ENCODE data around the gene RHOD. TPM values are rescaled to one million over a fixed set of nuclear protein-coding genes. Genes with fewer than 3 reads are reported as not detected.

RHOD gene
- total RNA-seq, 1 donor from 2014 or later, result 19.5 TPM

DNA sequence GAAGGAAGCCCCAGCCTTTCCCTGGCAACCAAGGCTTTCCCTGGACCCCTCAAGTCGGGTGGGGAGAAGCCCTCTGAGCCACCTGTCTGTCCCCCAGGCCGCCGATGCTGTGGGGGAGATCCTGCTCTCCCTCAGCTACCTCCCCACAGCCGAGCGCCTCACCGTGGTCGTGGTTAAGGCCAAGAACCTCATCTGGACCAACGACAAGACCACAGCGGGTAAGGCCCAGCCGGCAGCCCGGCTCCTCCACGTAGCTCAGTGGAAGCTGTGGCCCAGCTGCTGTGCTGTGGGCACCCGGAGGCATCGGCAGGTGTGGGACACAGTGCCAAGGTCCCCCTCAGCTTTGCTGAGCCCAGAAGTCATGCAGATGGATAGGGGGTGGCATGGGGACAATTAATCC lies 12.2 kb upstream of the RHOD start:
- Mint-ChIP-seq H3K27ac (no peak overlapping the region), H3K4me1 (no peaks in the 10 kb centered on the region), H3K4me3 (no peak overlapping the region), H3K27me3 (ENCODE audit: low read depth) (peaks cover 2% of the 10 kb centered on the region), H3K9me3 (no peaks in the 10 kb centered on the region), H3K36me3 (no peaks in the 10 kb centered on the region)
- TF ChIP-seq, protein P1, sequence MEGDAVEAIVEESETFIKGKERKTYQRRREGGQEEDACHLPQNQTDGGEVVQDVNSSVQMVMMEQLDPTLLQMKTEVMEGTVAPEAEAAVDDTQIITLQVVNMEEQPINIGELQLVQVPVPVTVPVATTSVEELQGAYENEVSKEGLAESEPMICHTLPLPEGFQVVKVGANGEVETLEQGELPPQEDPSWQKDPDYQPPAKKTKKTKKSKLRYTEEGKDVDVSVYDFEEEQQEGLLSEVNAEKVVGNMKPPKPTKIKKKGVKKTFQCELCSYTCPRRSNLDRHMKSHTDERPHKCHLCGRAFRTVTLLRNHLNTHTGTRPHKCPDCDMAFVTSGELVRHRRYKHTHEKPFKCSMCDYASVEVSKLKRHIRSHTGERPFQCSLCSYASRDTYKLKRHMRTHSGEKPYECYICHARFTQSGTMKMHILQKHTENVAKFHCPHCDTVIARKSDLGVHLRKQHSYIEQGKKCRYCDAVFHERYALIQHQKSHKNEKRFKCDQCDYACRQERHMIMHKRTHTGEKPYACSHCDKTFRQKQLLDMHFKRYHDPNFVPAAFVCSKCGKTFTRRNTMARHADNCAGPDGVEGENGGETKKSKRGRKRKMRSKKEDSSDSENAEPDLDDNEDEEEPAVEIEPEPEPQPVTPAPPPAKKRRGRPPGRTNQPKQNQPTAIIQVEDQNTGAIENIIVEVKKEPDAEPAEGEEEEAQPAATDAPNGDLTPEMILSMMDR (IDR thresholded peaks at IDR 0.05; ENCODE audit: unreplicated experiment), result no peak
- DNase-seq (ENCODE audit: low spot score in 2 of 2, unreplicated experiment in 2 of 2), result no peak

DNA sequence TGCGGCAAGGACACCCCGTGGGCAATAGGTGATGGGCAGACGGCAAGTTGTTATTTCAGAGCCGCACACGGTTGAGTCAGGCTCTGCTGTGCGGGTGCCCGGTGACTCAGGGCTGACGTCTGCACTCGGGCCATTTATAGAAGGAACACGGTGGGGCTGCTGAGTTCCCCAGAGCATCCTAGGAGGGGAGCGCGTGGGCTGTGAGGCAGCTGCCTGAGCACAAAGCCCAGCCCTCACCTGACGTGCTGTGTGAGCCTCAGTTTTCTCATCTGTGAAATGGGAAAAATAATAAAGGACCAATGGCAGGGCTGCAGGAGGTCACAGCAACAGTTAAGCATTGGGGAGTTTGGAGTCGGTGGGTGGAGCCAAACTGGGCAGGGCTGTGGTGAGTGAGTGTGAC lies 11.3 kb upstream of the RHOD start:
- DNase-seq (ENCODE audit: low spot score in 2 of 2, unreplicated experiment in 2 of 2), result no peak
- H3K4me1 Mint-ChIP-seq, result no peaks in the 10 kb centered on the region
- peaks cover 2% of the 10 kb centered on the region for H3K27me3 Mint-ChIP-seq (ENCODE audit: low read depth)
- H3K36me3 Mint-ChIP-seq, result no peaks in the 10 kb centered on the region
- no peak overlapping the region for H3K27ac Mint-ChIP-seq
- no peaks in the 10 kb centered on the region for H3K9me3 Mint-ChIP-seq
- no peak overlapping the region for H3K4me3 Mint-ChIP-seq
- TF ChIP-seq, protein P1 (IDR thresholded peaks at IDR 0.05; ENCODE audit: unreplicated experiment), result no peak

DNA sequence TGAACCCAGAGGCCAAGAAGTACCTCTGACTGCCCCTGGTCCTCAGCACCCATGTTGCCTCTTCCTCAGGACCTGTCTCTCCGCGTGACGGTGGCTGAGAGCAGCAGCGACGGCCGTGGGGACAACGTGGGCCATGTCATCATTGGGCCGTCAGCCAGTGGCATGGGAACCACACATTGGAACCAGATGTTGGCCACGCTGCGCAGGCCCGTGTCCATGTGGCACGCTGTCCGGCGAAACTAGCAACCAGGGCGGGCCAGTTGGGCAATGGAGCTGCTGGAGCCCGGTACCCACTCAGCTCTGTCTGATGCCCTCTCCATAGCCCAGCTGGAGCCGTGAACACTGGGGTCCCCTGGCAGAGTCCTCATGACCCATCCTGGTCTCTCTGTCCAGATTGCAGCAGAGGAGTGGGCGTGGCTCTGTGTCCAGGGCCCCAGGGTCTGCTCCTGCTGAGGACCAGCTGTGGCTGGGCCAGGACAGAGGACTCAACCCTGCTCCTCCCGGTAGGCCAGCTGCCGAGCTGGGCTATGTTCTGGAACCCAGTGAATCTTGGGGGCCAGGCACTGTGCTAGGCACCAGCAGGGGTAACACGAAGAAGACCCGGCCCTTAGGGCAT lies 8.0 kb upstream of the RHOD start:
- no peaks in the 10 kb centered on the region for H3K27me3 Mint-ChIP-seq (ENCODE audit: low read depth)
- no peaks in the 10 kb centered on the region for H3K9me3 Mint-ChIP-seq
- TF ChIP-seq, protein P1 (IDR thresholded peaks at IDR 0.05; ENCODE audit: unreplicated experiment), result no peak
- H3K4me1 Mint-ChIP-seq, result no peaks in the 10 kb centered on the region
- H3K36me3 Mint-ChIP-seq, result no peaks in the 10 kb centered on the region
- no peak overlapping the region for H3K27ac Mint-ChIP-seq
- DNase-seq (ENCODE audit: low spot score in 2 of 2, unreplicated experiment in 2 of 2), result no peak
- no peak overlapping the region for H3K4me3 Mint-ChIP-seq

DNA sequence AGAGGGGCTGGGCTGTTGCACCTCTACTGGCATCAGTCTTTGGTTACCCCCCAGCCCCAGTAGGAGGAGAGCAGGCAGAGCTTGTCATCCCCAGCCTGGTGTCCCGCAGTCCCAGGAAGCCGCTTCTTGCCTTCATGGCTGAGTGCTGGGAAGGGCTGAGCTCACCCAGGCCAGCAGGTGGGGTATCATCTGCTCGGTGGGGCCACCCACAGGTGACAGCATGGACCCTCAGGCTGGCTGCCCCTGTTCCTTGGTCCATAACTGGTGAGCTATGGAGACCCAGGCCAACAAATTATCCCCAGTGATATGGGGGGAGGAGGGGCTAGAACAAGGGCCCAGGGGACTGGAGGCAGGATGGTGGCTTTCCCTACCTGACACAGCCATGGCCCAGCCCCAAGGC lies 6.5 kb upstream of the RHOD start:
- no peaks in the 10 kb centered on the region for H3K27me3 Mint-ChIP-seq (ENCODE audit: low read depth)
- H3K4me1 Mint-ChIP-seq, result peaks cover 10% of the 10 kb centered on the region
- no peaks in the 10 kb centered on the region for H3K9me3 Mint-ChIP-seq
- no peak for DNase-seq (ENCODE audit: low spot score in 2 of 2, unreplicated experiment in 2 of 2)
- TF ChIP-seq, protein P1 (IDR thresholded peaks at IDR 0.05; ENCODE audit: unreplicated experiment), result no peak
- H3K4me3 Mint-ChIP-seq, result no peak overlapping the region
- H3K36me3 Mint-ChIP-seq, result no peaks in the 10 kb centered on the region
- H3K27ac Mint-ChIP-seq, result no peak overlapping the region

DNA sequence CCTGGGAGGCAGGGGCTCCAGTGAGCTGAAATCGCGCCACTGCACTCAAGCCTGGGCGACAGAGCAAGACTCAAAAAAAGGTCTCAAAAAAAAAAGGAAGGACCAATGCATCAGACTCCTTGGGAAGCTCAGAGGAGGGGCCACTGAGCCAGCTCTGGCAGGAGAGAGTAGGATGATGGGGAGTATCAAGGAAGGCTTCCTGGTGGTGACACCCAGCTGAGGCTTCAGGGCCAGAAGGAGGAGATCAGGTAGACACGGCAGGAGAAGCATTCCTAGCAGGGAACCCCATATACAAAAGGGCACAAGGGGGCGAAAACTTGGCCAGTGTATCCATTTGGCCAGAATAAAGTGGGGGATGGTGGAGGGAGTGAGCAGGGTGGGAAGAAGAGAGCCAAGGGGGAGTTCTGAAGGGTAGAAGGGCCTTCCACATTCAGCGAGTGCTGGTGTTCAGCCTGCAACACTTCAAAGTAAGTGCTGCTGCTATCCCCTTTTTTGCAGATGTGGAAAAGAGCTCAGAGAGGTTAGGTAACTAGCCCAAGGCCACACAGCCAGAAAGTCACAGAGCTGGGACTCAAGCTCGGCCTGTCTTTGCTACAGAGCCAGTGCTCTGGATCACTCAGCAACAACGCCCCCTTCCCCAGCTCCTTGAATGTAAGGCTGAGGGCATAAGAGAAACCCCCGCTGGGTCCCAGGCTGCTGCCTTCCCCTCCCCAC lies 5.3 kb upstream of the RHOD start:
- Mint-ChIP-seq H3K27ac (no peak overlapping the region), H3K4me3 (no peak overlapping the region), H3K36me3 (no peaks in the 10 kb centered on the region), H3K27me3 (ENCODE audit: low read depth) (no peaks in the 10 kb centered on the region), H3K4me1 (peaks cover 22% of the 10 kb centered on the region), H3K9me3 (no peaks in the 10 kb centered on the region)
- DNase-seq (ENCODE audit: low spot score in 2 of 2, unreplicated experiment in 2 of 2), result no peak
- TF ChIP-seq, protein P1 (IDR thresholded peaks at IDR 0.05; ENCODE audit: unreplicated experiment), result no peak

All from mesothelial cell of epicardium (in vitro differentiated cells).